Muscle layer of duodenum (tissue), 2 donors: ENCODE data around the gene BOC.
A peak's percentile ranks its signal among the peaks of the same experiment; 100 is the strongest.

Experiments
- H3K27ac ChIP-seq: one replicate; pipeline ENCODE4 v1.7.0; 2013; ENCODE audit warnings: mild to moderate bottlenecking, low read length
- H3K27me3 ChIP-seq: one replicate; pipeline ENCODE4 v1.7.0; 2013; ENCODE audit warnings: low read depth, mild to moderate bottlenecking, control low read depth, low read length
- H3K36me3 ChIP-seq, 2 donors: one replicate each; pipeline ENCODE4 v1.7.0; 2013; ENCODE audit warnings: low read length in 2 of 2, control low read depth in 1 of 2, mild to moderate bottlenecking in 1 of 2; ENCODE audit not compliant: insufficient read depth in 2 of 2, control insufficient read depth in 1 of 2
- H3K4me1 ChIP-seq, 2 donors: one replicate each; pipeline ENCODE4 v1.7.0; 2013; ENCODE audit warnings: low read length in 2 of 2, mild to moderate bottlenecking in 2 of 2, control low read depth in 1 of 2, moderate library complexity in 1 of 2; ENCODE audit not compliant: insufficient read depth in 2 of 2, control insufficient read depth in 1 of 2
- H3K4me3 ChIP-seq, 2 donors: one replicate each; pipeline ENCODE4 v1.7.0; 2013; ENCODE audit warnings: low read length in 2 of 2, low read depth in 1 of 2, mild to moderate bottlenecking in 1 of 2
- H3K9me3 ChIP-seq, 2 donors: one replicate each; pipeline ENCODE4 v1.7.0; 2013; ENCODE audit warnings: low read length in 2 of 2, control low read depth in 1 of 2, mild to moderate bottlenecking in 1 of 2; ENCODE audit not compliant: control insufficient read depth in 1 of 2
- donor health status: healthy.

Gene BOC

GRCh38 chr3:113243071-113243470 lies 31.7 kb downstream of the BOC start:
- Histone ChIP-seq H3K36me3 (no peaks in the 10 kb centered on the region), H3K27ac (peak overlapping the region; percentile 50), H3K27me3 (no peaks in the 10 kb centered on the region), H3K4me1 (peaks cover 14 to 69% of the 10 kb centered on the region in 2 donors), H3K9me3 (no peaks in the 10 kb centered on the region), H3K4me3 (no peak overlapping the region)

GRCh38 chr3:113243846-113244245 lies 32.5 kb downstream of the BOC start:
- no peak overlapping the region for H3K27ac ChIP-seq
- no peaks in the 10 kb centered on the region for H3K9me3 ChIP-seq
- no peak overlapping the region for H3K4me3 ChIP-seq
- no peaks in the 10 kb centered on the region for H3K36me3 ChIP-seq
- H3K4me1 ChIP-seq: peaks cover 14 to 72% of the 10 kb centered on the region in 2 donors
- no peaks in the 10 kb centered on the region for H3K27me3 ChIP-seq

- H3K4me3 ChIP-seq: no peak overlapping the region
- peaks cover 12 to 58% of the 10 kb centered on the region in 2 donors for H3K4me1 ChIP-seq
- H3K36me3 ChIP-seq: peaks cover 10 to 13% of the 10 kb centered on the region in 2 donors
- no peaks in the 10 kb centered on the region for H3K9me3 ChIP-seq
- H3K27ac ChIP-seq: peak overlapping the region; percentile 67
- H3K27me3 ChIP-seq: no peaks in the 10 kb centered on the region
These were observed 34.4 kb downstream of the BOC start for GRCh38 chr3:113245761-113246161.

DNA sequence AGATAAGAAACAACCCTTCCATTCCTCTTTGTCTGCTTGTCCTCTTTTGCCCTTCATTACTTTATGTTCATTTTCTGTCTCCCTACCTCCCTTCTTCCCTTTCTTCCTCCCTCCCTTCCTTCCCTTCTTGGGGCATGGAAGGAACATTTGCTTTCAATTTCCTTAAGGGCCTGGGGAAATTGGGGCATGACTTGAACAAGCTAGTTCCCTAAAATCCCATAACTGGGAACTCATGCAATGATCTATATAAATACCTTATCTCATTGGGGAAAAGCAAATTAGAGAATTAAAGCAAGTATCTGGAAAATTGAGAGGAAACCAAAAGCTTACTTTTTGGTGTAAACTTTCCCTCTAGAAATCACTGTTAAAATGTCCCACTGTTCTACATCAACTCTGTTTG lies 35.7 kb downstream of the BOC start:
- Histone ChIP-seq H3K4me1 (peaks cover 11 to 45% of the 10 kb centered on the region in 2 donors), H3K9me3 (no peaks in the 10 kb centered on the region), H3K4me3 (no peak overlapping the region), H3K27ac (peak overlapping the region; percentile 78), H3K27me3 (no peaks in the 10 kb centered on the region), H3K36me3 (peaks cover 14 to 25% of the 10 kb centered on the region in 2 donors)

DNA sequence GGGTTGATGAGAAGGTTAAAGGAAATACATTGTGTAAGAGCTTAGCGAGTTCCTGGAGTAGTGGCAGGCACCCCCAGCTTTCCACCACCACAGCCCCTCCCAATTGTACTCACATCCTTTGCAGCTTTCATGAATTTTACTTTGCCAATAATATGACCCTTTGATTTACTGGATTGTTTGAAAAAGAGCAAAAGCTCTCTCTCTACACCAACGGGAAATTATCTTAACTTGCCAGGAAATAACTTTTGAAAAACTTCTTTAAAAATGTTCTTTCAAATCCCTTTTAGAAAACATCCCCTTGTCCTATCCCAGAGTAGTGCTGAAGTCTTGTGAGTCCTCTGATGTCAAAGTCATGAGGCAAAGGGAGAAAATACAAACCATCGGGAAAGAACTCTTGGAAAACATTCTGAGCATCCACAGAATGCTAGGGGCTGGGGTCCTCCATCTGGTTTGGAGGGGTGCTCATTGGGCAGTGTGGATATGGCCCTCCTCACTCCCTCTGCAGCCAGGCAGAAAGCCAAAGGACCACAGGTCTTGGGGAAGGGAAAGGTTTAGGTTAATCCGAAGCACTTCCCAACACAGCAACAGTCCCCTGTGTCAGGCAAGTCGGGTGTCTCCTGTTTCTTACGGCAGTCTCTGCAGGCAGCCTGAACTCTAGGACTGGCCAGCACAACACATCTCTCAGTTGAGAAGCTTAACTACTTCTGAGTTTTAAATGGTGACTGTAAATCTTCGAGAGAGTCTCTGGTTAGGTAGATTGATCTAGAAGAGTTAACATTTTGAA lies 36.5 kb downstream of the BOC start:
- Histone ChIP-seq H3K9me3 (no peaks in the 10 kb centered on the region), H3K36me3 (peaks cover 14 to 31% of the 10 kb centered on the region in 2 donors), H3K27me3 (no peaks in the 10 kb centered on the region), H3K27ac (peak overlapping the region; percentile 78), H3K4me1 (peaks cover 11 to 44% of the 10 kb centered on the region in 2 donors), H3K4me3 (no peak overlapping the region)

DNA sequence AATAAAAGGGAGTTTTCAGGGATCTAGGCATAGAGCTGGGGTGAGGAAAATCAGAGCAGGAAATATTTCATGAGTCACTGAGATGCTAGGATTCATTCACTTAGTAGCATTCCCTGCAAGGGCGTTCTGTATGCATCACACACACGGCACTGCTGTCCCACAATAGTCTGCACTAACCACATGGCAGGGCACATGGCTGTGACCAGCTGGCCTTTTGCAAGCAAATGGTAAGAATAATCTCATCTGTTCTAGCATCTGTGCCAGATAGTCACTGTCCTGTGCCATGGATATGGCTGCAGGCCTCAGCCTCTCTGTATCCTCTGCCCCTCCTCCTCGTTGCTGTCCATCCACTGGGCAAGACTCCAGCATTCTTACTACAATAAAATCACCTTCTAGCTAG lies 37.8 kb downstream of the BOC start:
- H3K9me3 ChIP-seq: no peaks in the 10 kb centered on the region
- peak overlapping the region; percentile 78 for H3K27ac ChIP-seq
- H3K27me3 ChIP-seq: no peaks in the 10 kb centered on the region
- peaks cover 14 to 31% of the 10 kb centered on the region in 2 donors for H3K36me3 ChIP-seq
- peaks cover 19 to 53% of the 10 kb centered on the region in 2 donors for H3K4me1 ChIP-seq
- H3K4me3 ChIP-seq: no peak overlapping the region

DNA sequence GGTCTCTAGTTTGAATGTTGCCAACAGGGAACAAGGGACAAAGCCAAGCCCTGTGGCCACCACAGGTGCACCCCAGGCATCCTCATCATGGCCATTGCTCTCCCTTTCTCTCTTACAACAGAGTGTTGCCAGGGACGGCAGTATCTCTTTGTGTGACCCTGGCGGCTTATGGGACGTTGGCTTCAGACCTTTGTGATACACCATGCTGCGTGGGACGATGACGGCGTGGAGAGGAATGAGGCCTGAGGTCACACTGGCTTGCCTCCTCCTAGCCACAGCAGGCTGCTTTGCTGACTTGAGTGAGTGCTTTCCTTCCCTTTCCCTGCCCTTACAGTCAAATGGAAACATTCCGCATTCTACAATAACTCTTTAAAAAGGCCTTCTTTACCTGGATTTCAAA lies 38.2 kb downstream of the BOC start:
- H3K4me1 ChIP-seq: peaks cover 24 to 58% of the 10 kb centered on the region in 2 donors
- H3K27me3 ChIP-seq: no peaks in the 10 kb centered on the region
- peaks cover 14 to 31% of the 10 kb centered on the region in 2 donors for H3K36me3 ChIP-seq
- no peak overlapping the region for H3K27ac ChIP-seq
- H3K4me3 ChIP-seq: no peak overlapping the region
- H3K9me3 ChIP-seq: no peaks in the 10 kb centered on the region

DNA sequence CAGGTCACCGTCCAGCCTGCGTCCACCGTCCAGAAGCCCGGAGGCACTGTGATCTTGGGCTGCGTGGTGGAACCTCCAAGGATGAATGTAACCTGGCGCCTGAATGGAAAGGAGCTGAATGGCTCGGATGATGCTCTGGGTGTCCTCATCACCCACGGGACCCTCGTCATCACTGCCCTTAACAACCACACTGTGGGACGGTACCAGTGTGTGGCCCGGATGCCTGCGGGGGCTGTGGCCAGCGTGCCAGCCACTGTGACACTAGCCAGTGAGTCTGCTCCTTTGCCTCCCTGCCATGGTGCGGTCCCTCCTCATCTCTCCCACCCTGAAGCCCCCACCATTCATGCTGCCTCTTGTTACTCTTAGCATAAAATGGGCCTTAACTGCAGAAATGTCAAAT lies 39.2 kb downstream of the BOC start:
- no peaks in the 10 kb centered on the region for H3K27me3 ChIP-seq
- H3K4me3 ChIP-seq: no peak overlapping the region
- no peak overlapping the region for H3K27ac ChIP-seq
- peaks cover 14 to 31% of the 10 kb centered on the region in 2 donors for H3K36me3 ChIP-seq
- peaks cover 27 to 62% of the 10 kb centered on the region in 2 donors for H3K4me1 ChIP-seq
- H3K9me3 ChIP-seq: no peaks in the 10 kb centered on the region

GRCh38 chr3:113251817-113252216 lies 40.5 kb downstream of the BOC start:
- H3K4me1 ChIP-seq: peaks cover 24 to 50% of the 10 kb centered on the region in 2 donors
- H3K4me3 ChIP-seq: no peak overlapping the region
- H3K36me3 ChIP-seq: peaks cover 14 to 36% of the 10 kb centered on the region in 2 donors
- H3K27ac ChIP-seq: no peak overlapping the region
- no peaks in the 10 kb centered on the region for H3K9me3 ChIP-seq
- no peaks in the 10 kb centered on the region for H3K27me3 ChIP-seq

- no peak overlapping the region for H3K4me3 ChIP-seq
- H3K4me1 ChIP-seq: peaks cover 17 to 42% of the 10 kb centered on the region in 2 donors
- no peaks in the 10 kb centered on the region for H3K9me3 ChIP-seq
- H3K27me3 ChIP-seq: no peaks in the 10 kb centered on the region
- peaks cover 14 to 36% of the 10 kb centered on the region in 2 donors for H3K36me3 ChIP-seq
- no peak overlapping the region for H3K27ac ChIP-seq
These were observed 41.2 kb downstream of the BOC start for GRCh38 chr3:113252553-113252952.

- H3K9me3 ChIP-seq: no peaks in the 10 kb centered on the region
- H3K4me3 ChIP-seq: no peak overlapping the region
- peaks cover 16 to 39% of the 10 kb centered on the region in 2 donors for H3K4me1 ChIP-seq
- no peak overlapping the region for H3K27ac ChIP-seq
- no peaks in the 10 kb centered on the region for H3K27me3 ChIP-seq
- peaks cover 14 to 36% of the 10 kb centered on the region in 2 donors for H3K36me3 ChIP-seq
These were observed 42.3 kb downstream of the BOC start for GRCh38 chr3:113253702-113254101.
